GM21423 (cell line): ENCODE measurements around the gene KCND3.

Experiments
- ATAC-seq: cut with Tn5 transposase; IDR thresholded peaks from one replicate; pipeline ENCODE4 v1.9.1; 2021; ENCODE audit warnings: mild to moderate bottlenecking, moderate library complexity; ENCODE audit not compliant: unreplicated experiment

KCND3 gene

GRCh38 chr1:111961016-111961415, 28.5 kb downstream of the KCND3 start:
- no peak for ATAC-seq

- no peak for ATAC-seq
Measured at GRCh38 chr1:111959436-111959835, 30.0 kb downstream of the KCND3 start.

GRCh38 chr1:111958851-111959250, 30.6 kb downstream of the KCND3 start:
- ATAC-seq: no peak

GRCh38 chr1:111958075-111958474, 31.4 kb downstream of the KCND3 start:
- ATAC-seq: no peak

GRCh38 chr1:111956155-111956771, 33.2 kb downstream of the KCND3 start:
- ATAC-seq: no peak

GRCh38 chr1:111955755-111956154, 33.7 kb downstream of the KCND3 start:
- no peak for ATAC-seq

- ATAC-seq: no peak
Measured at GRCh38 chr1:111953797-111954196, 35.7 kb downstream of the KCND3 start.

GRCh38 chr1:111952125-111952657, 37.3 kb downstream of the KCND3 start:
- no peak for ATAC-seq

- ATAC-seq: no peak
Measured at GRCh38 chr1:111948209-111949171, 41.0 kb downstream of the KCND3 start.

GRCh38 chr1:111943846-111944749, 45.4 kb downstream of the KCND3 start:
- ATAC-seq: no peak

GRCh38 chr1:111943066-111943465, 46.4 kb downstream of the KCND3 start:
- ATAC-seq: no peak

- ATAC-seq: no peak
Measured at GRCh38 chr1:111938536-111938935, 50.9 kb downstream of the KCND3 start.

- no peak for ATAC-seq
Measured at GRCh38 chr1:111938123-111938522, 51.3 kb downstream of the KCND3 start.

- ATAC-seq: no peak
Measured at GRCh38 chr1:111937147-111937725, 52.2 kb downstream of the KCND3 start.

- ATAC-seq: no peak
Measured at GRCh38 chr1:111934106-111934852, 55.2 kb downstream of the KCND3 start.

- ATAC-seq: no peak
Measured at GRCh38 chr1:111930356-111930755, 59.1 kb downstream of the KCND3 start.

- ATAC-seq: no peak
Measured at GRCh38 chr1:111928531-111928930, 60.9 kb downstream of the KCND3 start.

GRCh38 chr1:111927652-111928051, 61.8 kb downstream of the KCND3 start:
- ATAC-seq: no peak

- ATAC-seq: no peak
Measured at GRCh38 chr1:111924786-111925185, 64.7 kb downstream of the KCND3 start.

- ATAC-seq: no peak
Measured at GRCh38 chr1:111923766-111924165, 65.7 kb downstream of the KCND3 start.
